Tibial nerve (tissue), 4 donors: ENCODE data around the gene TBX1. TPM values are rescaled to one million over a fixed set of nuclear protein-coding genes. Genes with fewer than 3 reads are reported as not detected.

ENCODE experiments used
- DNase-seq, 2 donors: peaks; one replicate each; pipeline ENCODE4 v3.0.0-alpha.2; 2019; ENCODE audit warnings: low spot score in 2 of 2
- H3K27ac ChIP-seq, 4 donors: fragments of 200-600 bp; sonication (generic) in 3 of 4; one replicate each; pipeline ENCODE4 v1.5.1; 2017 to 2019; ENCODE audit warnings: mild to moderate bottlenecking in 1 of 4
- H3K27me3 ChIP-seq, 2 donors: fragments of 200-600 bp; sonication (generic) in 1 of 2; one replicate each; pipeline versions ENCODE4 v1.5.1 to v1.6.0; 2017 to 2019
- H3K36me3 ChIP-seq, 3 donors: fragments of 200-600 bp; sonication (generic); one replicate each; pipeline ENCODE4 v1.5.1; 2018 to 2019
- H3K4me1 ChIP-seq, 4 donors: fragments of 200-600 bp; sonication (generic) in 3 of 4; one replicate each; pipeline ENCODE4 v1.5.1; 2017 to 2019
- H3K4me3 ChIP-seq, 4 donors: fragments of 200-600 bp; sonication (generic) in 3 of 4; one replicate each; pipeline ENCODE4 v1.5.1; 2017 to 2019; ENCODE audit warnings: mild to moderate bottlenecking in 1 of 4, moderate library complexity in 1 of 4
- H3K9me3 ChIP-seq, 4 donors: fragments of 200-600 bp; sonication (generic) in 3 of 4; one replicate each; pipeline ENCODE4 v1.5.1; 2017 to 2019
- CTCF ChIP-seq, 5 experiments: fragments of 200-600 bp in 3 of 5; fragments of 450-650 bp in 2 of 5; sonication (generic) in 3 of 5; IDR thresholded peaks; one replicate each; pipeline ENCODE4 v1.5.1; 2016 to 2019; ENCODE audit warnings: antibody characterized with exemption in 5 of 5, mild to moderate bottlenecking in 3 of 5, moderate library complexity in 2 of 5
- EP300 ChIP-seq, 2 donors: sonication (generic); formaldehyde crosslinking; IDR thresholded peaks; one replicate each; pipeline ENCODE4 v1.6.1; 2017; ENCODE audit warnings: antibody characterized with exemption in 2 of 2, mild to moderate bottlenecking in 1 of 2
- POLR2A ChIP-seq, 2 donors: fragments of 450-650 bp; IDR thresholded peaks; one replicate each; pipeline ENCODE4 v1.6.1; 2017; ENCODE audit warnings: antibody characterized with exemption in 2 of 2, mild to moderate bottlenecking in 2 of 2, moderate library complexity in 2 of 2
- WGBS, 2 donors: methylation state at CpG; one replicate each; pipeline ENCODE4 v1.1.5; 2018; 5-methylcytosine and 5-hydroxymethylcytosine counted together
- total RNA-seq, 4 donors: library from RNA; depleted of rRNA; stranded (reverse); fragments of >200 nt; gene quantifications; one replicate each; pipeline ENCODE4 v1.1.0, GENCODE V29; 2016

The TBX1 gene
- total RNA-seq, 4 donors from 2014 or later, result 0.42 to 3.6 (median 2.6) TPM

DNA sequence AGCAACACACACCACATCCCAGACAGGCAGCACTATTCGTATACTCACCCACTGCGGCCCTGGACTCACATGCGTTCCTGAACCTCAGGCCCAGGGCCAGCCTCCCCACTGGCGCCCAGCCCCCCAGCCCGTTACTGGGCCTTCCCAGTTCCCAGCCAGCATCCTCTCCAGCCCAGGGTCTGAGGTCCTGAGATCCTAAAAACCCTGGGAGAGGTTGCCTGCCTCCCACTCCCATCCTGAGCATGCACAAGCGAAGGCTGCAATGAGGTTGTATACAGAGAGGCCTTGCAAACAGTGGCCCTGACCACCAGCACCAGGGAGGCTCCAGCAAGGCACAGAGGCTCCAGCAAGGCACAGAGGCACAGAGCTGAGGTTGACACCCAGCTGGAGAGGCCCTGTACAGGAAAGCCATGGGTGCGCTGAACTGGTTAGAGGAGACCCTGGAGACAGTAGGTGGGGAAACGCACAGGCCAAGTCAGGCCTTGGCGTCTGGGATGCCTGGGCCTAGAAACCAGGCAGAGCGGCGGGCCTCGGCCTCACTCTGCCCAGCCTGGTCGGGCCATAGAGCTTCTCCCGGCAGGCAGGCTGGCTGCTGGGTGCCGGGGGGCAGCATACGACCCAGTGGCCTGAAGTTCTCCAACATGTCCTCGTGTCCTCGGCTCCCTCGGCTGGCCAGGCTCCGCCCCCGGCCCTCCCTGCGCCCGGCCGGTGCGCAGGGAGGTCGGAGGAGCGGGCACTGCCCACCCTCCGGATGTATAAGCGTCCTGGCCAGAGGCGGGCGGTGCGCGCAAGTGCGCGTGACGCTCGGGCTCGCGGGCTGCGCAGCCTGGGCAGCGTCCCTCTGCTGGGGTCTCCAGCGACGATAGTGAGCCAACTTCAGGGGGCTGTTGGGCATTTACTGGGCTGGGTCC lies 2.3 kb upstream of the TBX1 start:
- Histone ChIP-seq H3K27me3 (peaks cover 0 to 87% of the 10 kb centered on the region in 2 donors), H3K9me3 (no peaks in the 10 kb centered on the region), H3K4me1 (peaks cover 0 to 57% (median 22%) of the 10 kb centered on the region in 4 donors), H3K4me3 (no peak overlapping the region), H3K27ac (no peak overlapping the region), H3K36me3 (no peaks in the 10 kb centered on the region)
- WGBS, 2 donors, result 48 to 75% methylated on average over 12 to 15 of the region's 43 CpGs
- TF ChIP-seq EP300 (IDR thresholded peaks at IDR 0.05) (no peak), POLR2A (IDR thresholded peaks at IDR 0.05) (no peak), CTCF (IDR thresholded peaks at IDR 0.05) (no peak)
- no peak for DNase-seq

DNA sequence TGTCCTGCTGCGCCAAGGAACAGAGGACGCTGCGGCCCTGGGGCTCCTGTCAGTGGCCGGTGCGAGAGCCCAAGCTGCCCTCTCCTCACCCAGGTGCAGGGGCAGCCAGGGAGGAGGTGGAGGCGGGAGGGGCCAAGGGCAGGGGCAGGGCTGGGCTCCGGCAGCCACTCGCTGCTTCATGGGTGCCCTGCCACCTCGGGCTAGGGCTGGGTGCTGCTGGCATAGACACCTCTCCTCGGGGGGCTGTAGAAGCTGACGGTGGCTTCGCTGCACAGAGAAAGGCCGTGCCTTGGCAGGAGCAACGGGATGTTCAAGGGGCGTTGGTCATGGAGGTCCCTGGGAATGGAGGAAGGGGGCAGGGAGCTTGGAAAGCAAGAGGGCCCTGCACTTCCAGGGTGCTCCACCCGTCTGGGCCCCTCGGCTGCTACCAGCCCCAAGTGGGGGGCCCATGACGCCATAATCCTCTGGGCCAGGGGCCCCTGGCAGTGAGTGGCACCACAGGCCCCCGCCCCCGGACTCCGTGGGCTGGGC lies 1.6 kb upstream of the TBX1 start:
- no peak for DNase-seq
- Histone ChIP-seq H3K4me1 (peaks cover 0 to 57% (median 22%) of the 10 kb centered on the region in 4 donors), H3K9me3 (no peaks in the 10 kb centered on the region), H3K4me3 (peak overlapping the region in 1 of 4 donors; percentile 44), H3K27me3 (peaks cover 0 to 88% of the 10 kb centered on the region in 2 donors), H3K36me3 (no peaks in the 10 kb centered on the region), H3K27ac (no peak overlapping the region)
- WGBS, 2 donors, result 7 to 12% methylated on average over 9 to 21 of the region's 21 CpGs
- TF ChIP-seq CTCF (IDR thresholded peaks at IDR 0.05) (no peak), EP300 (IDR thresholded peaks at IDR 0.05) (no peak), POLR2A (IDR thresholded peaks at IDR 0.05) (no peak)

- H3K9me3 ChIP-seq, result no peaks in the 10 kb centered on the region
- no peak overlapping the region for H3K27ac ChIP-seq
- H3K4me1 ChIP-seq, result peaks cover 0 to 56% (median 22%) of the 10 kb centered on the region in 4 donors
- no peak for DNase-seq
- no peaks in the 10 kb centered on the region for H3K36me3 ChIP-seq
- TF ChIP-seq POLR2A (IDR thresholded peaks at IDR 0.05), result no peak
- TF ChIP-seq EP300 (IDR thresholded peaks at IDR 0.05), result no peak
- no peak for TF ChIP-seq CTCF (IDR thresholded peaks at IDR 0.05)
- peak overlapping the region in 1 of 4 donors; percentile 44 for H3K4me3 ChIP-seq
- peaks cover 0 to 88% of the 10 kb centered on the region in 2 donors for H3K27me3 ChIP-seq
- 3 to 4% methylated on average over 16 to 39 of the region's 43 CpGs for WGBS, 2 donors
Measured at GRCh38 chr22:19759427-19760057, 1.0 kb upstream of the TBX1 start.

- H3K36me3 ChIP-seq, result no peaks in the 10 kb centered on the region
- TF ChIP-seq CTCF (IDR thresholded peaks at IDR 0.05), result no peak
- TF ChIP-seq POLR2A (IDR thresholded peaks at IDR 0.05), result no peak
- no peak for TF ChIP-seq EP300 (IDR thresholded peaks at IDR 0.05)
- H3K27ac ChIP-seq, result no peak overlapping the region
- H3K9me3 ChIP-seq, result no peaks in the 10 kb centered on the region
- H3K27me3 ChIP-seq, result peaks cover 0 to 84% of the 10 kb centered on the region in 2 donors
- DNase-seq, result no peak
- peaks cover 0 to 49% (median 16%) of the 10 kb centered on the region in 4 donors for H3K4me1 ChIP-seq
- H3K4me3 ChIP-seq, result peak overlapping the region in 1 of 4 donors; percentile 44
- 0 to 20% methylated on average over 17 to 29 of the region's 117 CpGs for WGBS, 2 donors
Measured at GRCh38 chr22:19760951-19761724, 560 bp downstream of the TBX1 start.
